Caco-2 (cell line): Measurements from ENCODE around the gene RAPGEF2. TPM values are rescaled to one million over a fixed set of nuclear protein-coding genes. Genes with fewer than 3 reads are reported as not detected.

Experiments used
- BruUV-seq: library from RNA; stranded (reverse); fragments of 400-500 nt; replicated peaks from 2 replicates; lab custom pipeline; 2021; lab: Mats Ljungman, UMichigan
- CTCF ChIA-PET: fragments of 300-600 bp; sonication (Branson Sonifier 250); formaldehyde crosslinking; loops from one replicate; lab custom pipeline; 2022; ENCODE audit warnings: antibody characterized with exemption; lab: Charles Lee
- POLR2A ChIA-PET: fragments of 300-600 bp; sonication (Branson Sonifier 250); formaldehyde crosslinking; loops from one replicate; lab custom pipeline; 2022; ENCODE audit warnings: antibody characterized with exemption; lab: Charles Lee
- DNase-seq, 2 experiments: peaks; one replicate each; pipeline versions ENCODE4 v3.0.0 to v3.0.0-alpha.2; 2020 to 2022
- H3K27me3 ChIP-seq: replicated peaks from 2 replicates; pipeline ENCODE4 v1.6.0; 2011; ENCODE audit warnings: low read length; ENCODE audit not compliant: control insufficient read depth, insufficient read depth
- H3K36me3 ChIP-seq: 2 replicates; pipeline ENCODE4 v1.5.1; 2011; ENCODE audit warnings: low read length; ENCODE audit not compliant: control insufficient read depth, insufficient read depth
- H3K4me1 ChIP-seq: fragments of 250-450 bp; sonication (Bioruptor Pico); 2 replicates; pipeline ENCODE4 v1.5.1; 2020; ENCODE audit warnings: mild to moderate bottlenecking
- H3K4me3 ChIP-seq: 2 replicates; pipeline ENCODE4 v1.5.1; 2011; ENCODE audit warnings: low read depth, mild to moderate bottlenecking, control low read depth, low read length
- H3K9me3 ChIP-seq: fragments of 250-450 bp; sonication (Bioruptor Pico); 2 replicates; pipeline ENCODE4 v1.5.1; 2020; ENCODE audit warnings: mild to moderate bottlenecking, moderate library complexity
- H3K27ac Mint-ChIP-seq: one replicate; pipeline ENCODE4 v1.8.0; 2022; ENCODE audit warnings: mixed read lengths; ENCODE audit not compliant: unreplicated experiment
- H3K27me3 Mint-ChIP-seq: one replicate; pipeline ENCODE4 v1.8.0; 2022; ENCODE audit warnings: mixed read lengths; ENCODE audit not compliant: insufficient read depth, unreplicated experiment
- H3K36me3 Mint-ChIP-seq: one replicate; pipeline ENCODE4 v1.8.0; 2022; ENCODE audit warnings: mild to moderate bottlenecking, mixed read lengths; ENCODE audit not compliant: insufficient read depth, unreplicated experiment
- H3K4me1 Mint-ChIP-seq: one replicate; pipeline ENCODE4 v1.8.0; 2022; ENCODE audit warnings: low read depth, mixed read lengths; ENCODE audit not compliant: unreplicated experiment
- H3K4me3 Mint-ChIP-seq: one replicate; pipeline ENCODE4 v1.8.0; 2022; ENCODE audit warnings: mild to moderate bottlenecking, moderate library complexity, mixed read lengths; ENCODE audit not compliant: unreplicated experiment
- H3K9me3 Mint-ChIP-seq: one replicate; pipeline ENCODE4 v1.8.0; 2022; ENCODE audit warnings: mixed read lengths; ENCODE audit not compliant: unreplicated experiment
- intact Hi-C: fragments of 100-400 bp; cut with micrococcal nuclease; formaldehyde crosslinking; loops from one replicate; pipeline ENCODE4 v1.10.0; 2022; ENCODE audit not compliant: unreplicated experiment
- total RNA-seq: library from RNA; stranded (reverse); gene quantifications from 2 replicates; pipeline ENCODE4 v1.2.3, GENCODE V29; 2022
- TF ChIP-seq, protein P1 (sequence below), 2 experiments: fragments of 200-600 bp in 1 of 2; IDR thresholded peaks; 1 replicate in 1 of 2; 2 replicates in 1 of 2; pipeline versions ENCODE4 v1.5.1 to v1.8.0; 2011 to 2022; ENCODE audit warnings: antibody characterized with exemption in 1 of 2, control low read depth in 1 of 2, inconsistent platforms in 1 of 2, low read depth in 1 of 2, low read length in 1 of 2, mild to moderate bottlenecking in 1 of 2, moderate library complexity in 1 of 2; ENCODE audit not compliant: insufficient read depth in 1 of 2, severe bottlenecking in 1 of 2, unreplicated experiment in 1 of 2

The RAPGEF2 gene
- total RNA-seq, 1 experiment from 2014 or later: 67.6 TPM

DNA sequence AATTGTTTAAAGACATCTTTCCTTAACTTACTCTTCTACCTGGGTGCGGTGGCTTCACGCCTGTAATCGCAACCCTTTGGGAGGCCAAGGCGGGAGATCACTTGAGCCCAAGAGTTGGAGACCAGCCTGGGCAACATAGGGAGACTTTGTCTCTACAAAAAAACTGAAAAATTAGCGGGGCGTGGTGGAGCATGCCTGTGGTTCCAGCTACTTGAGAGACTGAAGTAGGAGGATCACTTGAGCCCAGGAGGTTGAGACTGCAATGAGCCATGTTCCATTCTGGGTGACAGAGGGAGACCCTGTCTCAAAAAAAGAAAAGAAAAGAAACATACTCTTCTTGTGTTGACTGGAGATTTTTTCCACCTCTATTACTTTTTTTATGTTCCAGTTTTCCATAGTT is 181.9 kb downstream of the RAPGEF2 start:
- ChIA-PET CTCF (no interaction called here), POLR2A (no interaction called here)
- Mint-ChIP-seq H3K9me3 (peaks cover 8% of the 10 kb centered on the region), H3K4me3 (no peak overlapping the region), H3K4me1 (peaks cover 2% of the 10 kb centered on the region), H3K27me3 (no peaks in the 10 kb centered on the region), H3K27ac (no peak overlapping the region), H3K36me3 (peaks cover 22% of the 10 kb centered on the region)
- BruUV-seq: no TSS peak
- peaks cover 43% of the 10 kb centered on the region for H3K4me1 ChIP-seq
- TF ChIP-seq, protein P1, sequence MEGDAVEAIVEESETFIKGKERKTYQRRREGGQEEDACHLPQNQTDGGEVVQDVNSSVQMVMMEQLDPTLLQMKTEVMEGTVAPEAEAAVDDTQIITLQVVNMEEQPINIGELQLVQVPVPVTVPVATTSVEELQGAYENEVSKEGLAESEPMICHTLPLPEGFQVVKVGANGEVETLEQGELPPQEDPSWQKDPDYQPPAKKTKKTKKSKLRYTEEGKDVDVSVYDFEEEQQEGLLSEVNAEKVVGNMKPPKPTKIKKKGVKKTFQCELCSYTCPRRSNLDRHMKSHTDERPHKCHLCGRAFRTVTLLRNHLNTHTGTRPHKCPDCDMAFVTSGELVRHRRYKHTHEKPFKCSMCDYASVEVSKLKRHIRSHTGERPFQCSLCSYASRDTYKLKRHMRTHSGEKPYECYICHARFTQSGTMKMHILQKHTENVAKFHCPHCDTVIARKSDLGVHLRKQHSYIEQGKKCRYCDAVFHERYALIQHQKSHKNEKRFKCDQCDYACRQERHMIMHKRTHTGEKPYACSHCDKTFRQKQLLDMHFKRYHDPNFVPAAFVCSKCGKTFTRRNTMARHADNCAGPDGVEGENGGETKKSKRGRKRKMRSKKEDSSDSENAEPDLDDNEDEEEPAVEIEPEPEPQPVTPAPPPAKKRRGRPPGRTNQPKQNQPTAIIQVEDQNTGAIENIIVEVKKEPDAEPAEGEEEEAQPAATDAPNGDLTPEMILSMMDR (IDR thresholded peaks at IDR 0.05; ENCODE audit: insufficient read depth in 1 of 2, low read depth in 1 of 2, low read length in 1 of 2, severe bottlenecking in 1 of 2, unreplicated experiment in 1 of 2): no peak
- no peak overlapping the region for H3K4me3 ChIP-seq
- DNase-seq: no peak
- no peaks in the 10 kb centered on the region for H3K27me3 ChIP-seq
- intact Hi-C loops: loop anchor here (5.0 kb wide), 1 partner anchor 57 kb away; no protein-coding TSS in a partner anchor
- no peaks in the 10 kb centered on the region for H3K9me3 ChIP-seq
- no peaks in the 10 kb centered on the region for H3K36me3 ChIP-seq

DNA sequence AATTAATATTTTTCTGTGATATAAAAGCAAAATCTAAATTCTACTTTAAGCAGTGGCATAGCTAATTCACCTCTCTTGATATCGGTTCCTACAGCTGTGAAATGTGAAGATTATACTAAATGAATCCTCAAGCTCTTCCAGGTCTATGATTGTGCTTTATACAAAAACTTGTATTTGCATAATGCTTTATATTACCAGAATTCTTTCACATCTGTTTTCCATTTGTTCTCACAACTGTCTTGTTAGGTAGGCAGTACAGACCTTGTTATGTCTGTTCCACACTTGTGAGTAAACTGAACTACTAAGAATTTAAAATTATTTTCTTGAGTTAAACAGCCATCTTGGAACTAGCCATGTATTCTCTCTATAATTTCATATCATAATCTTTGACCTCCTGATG is 184.9 kb downstream of the RAPGEF2 start:
- peaks cover 8% of the 10 kb centered on the region for H3K9me3 Mint-ChIP-seq
- intact Hi-C loops: no loop called here
- peaks cover 21% of the 10 kb centered on the region for H3K4me1 ChIP-seq

DNA sequence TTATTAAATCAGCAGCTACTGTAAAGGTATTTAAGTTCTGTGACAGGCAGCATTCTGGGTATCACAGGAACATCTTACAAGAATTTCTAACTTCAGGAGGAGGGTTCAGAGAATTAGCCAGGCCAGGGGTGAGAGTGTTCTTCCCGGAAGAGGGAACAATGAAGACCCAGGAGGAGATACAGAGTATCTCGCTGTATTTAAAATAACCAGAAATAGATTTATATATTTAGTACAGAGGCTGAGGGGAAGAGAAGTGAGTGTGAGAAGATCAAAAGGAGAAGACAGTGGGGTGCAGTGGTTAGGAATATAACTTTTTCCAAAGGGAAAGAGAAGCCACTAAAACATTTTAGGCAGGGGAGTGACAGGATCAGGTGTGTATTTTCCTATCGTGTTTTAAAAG is 186.8 kb downstream of the RAPGEF2 start:
- ChIA-PET CTCF (no interaction called here), POLR2A (no interaction called here)
- Histone ChIP-seq H3K9me3 (no peaks in the 10 kb centered on the region), H3K27me3 (no peaks in the 10 kb centered on the region), H3K4me1 (peaks cover 5% of the 10 kb centered on the region; the same call in 1 of the 2 replicates), H3K4me3 (no peak overlapping the region), H3K36me3 (no peaks in the 10 kb centered on the region)
- Mint-ChIP-seq H3K27me3 (no peaks in the 10 kb centered on the region), H3K9me3 (peaks cover 8% of the 10 kb centered on the region), H3K27ac (no peak overlapping the region), H3K4me3 (no peak overlapping the region), H3K36me3 (peaks cover 15% of the 10 kb centered on the region), H3K4me1 (peaks cover 13% of the 10 kb centered on the region)
- no peak for DNase-seq
- TF ChIP-seq, protein P1 (IDR thresholded peaks at IDR 0.05; ENCODE audit: insufficient read depth in 1 of 2, low read depth in 1 of 2, low read length in 1 of 2, severe bottlenecking in 1 of 2, unreplicated experiment in 1 of 2): no peak
- intact Hi-C loops: no loop called here
- BruUV-seq: no TSS peak

More for the DNA sequence above, 184.9 kb downstream of the RAPGEF2 start:
- Histone ChIP-seq H3K4me3 (no peak overlapping the region), H3K9me3 (no peaks in the 10 kb centered on the region), H3K27me3 (no peaks in the 10 kb centered on the region), H3K36me3 (no peaks in the 10 kb centered on the region)
- CTCF ChIA-PET: no interaction called here
- TF ChIP-seq, protein P1 (IDR thresholded peaks at IDR 0.05; ENCODE audit: insufficient read depth in 1 of 2, low read depth in 1 of 2, low read length in 1 of 2, severe bottlenecking in 1 of 2, unreplicated experiment in 1 of 2): no peak
- POLR2A ChIA-PET: no interaction called here
- Mint-ChIP-seq H3K27me3 (no peaks in the 10 kb centered on the region), H3K4me1 (peaks cover 7% of the 10 kb centered on the region), H3K4me3 (no peak overlapping the region), H3K36me3 (peaks cover 15% of the 10 kb centered on the region), H3K27ac (no peak overlapping the region)
- no peak for DNase-seq
- no TSS peak for BruUV-seq
